Gastroesophageal sphincter (tissue), 3 donors: ENCODE data around the gene ZNRD2.

Source experiments
- POLR2AphosphoS5 ChIP-seq: sonication (generic); formaldehyde crosslinking; IDR thresholded peaks from one replicate; pipeline ENCODE4 v1.6.1; 2017; ENCODE audit warnings: antibody characterized with exemption
- TF ChIP-seq, protein P1 (sequence below), 4 experiments: fragments of 200-600 bp in 2 of 4; fragments of 450-650 bp in 2 of 4; sonication (generic) in 1 of 4; IDR thresholded peaks; one replicate each; pipeline ENCODE4 v1.5.1; 2017 to 2019; ENCODE audit warnings: antibody characterized with exemption in 4 of 4, mild to moderate bottlenecking in 2 of 4, moderate library complexity in 2 of 4

DNA sequence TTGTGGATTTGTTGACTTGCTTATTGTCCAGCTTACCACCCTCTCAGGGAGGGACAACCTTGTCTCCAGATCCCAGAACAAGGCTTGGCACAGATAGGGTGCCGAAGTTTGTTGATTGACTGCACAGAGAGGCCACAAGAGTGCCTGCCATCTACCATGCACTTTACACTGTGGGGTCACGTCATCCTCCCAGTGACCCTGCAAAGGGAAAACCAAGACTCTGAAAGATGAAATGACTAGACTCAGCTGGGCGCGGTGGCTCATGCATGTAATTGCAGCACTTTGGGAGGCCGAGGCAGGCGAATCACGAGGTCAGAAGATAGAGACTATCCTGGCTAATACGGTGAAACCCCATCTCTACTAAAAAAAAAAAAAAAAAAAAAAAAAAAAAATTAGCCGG lies 7.5 kb upstream of the ZNRD2 start:
- TF ChIP-seq, protein P1, sequence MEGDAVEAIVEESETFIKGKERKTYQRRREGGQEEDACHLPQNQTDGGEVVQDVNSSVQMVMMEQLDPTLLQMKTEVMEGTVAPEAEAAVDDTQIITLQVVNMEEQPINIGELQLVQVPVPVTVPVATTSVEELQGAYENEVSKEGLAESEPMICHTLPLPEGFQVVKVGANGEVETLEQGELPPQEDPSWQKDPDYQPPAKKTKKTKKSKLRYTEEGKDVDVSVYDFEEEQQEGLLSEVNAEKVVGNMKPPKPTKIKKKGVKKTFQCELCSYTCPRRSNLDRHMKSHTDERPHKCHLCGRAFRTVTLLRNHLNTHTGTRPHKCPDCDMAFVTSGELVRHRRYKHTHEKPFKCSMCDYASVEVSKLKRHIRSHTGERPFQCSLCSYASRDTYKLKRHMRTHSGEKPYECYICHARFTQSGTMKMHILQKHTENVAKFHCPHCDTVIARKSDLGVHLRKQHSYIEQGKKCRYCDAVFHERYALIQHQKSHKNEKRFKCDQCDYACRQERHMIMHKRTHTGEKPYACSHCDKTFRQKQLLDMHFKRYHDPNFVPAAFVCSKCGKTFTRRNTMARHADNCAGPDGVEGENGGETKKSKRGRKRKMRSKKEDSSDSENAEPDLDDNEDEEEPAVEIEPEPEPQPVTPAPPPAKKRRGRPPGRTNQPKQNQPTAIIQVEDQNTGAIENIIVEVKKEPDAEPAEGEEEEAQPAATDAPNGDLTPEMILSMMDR (IDR thresholded peaks at IDR 0.05): no peak
- TF ChIP-seq POLR2AphosphoS5: no peak
